ENCODE results near the gene PBX1.

PBX1 gene

DNA sequence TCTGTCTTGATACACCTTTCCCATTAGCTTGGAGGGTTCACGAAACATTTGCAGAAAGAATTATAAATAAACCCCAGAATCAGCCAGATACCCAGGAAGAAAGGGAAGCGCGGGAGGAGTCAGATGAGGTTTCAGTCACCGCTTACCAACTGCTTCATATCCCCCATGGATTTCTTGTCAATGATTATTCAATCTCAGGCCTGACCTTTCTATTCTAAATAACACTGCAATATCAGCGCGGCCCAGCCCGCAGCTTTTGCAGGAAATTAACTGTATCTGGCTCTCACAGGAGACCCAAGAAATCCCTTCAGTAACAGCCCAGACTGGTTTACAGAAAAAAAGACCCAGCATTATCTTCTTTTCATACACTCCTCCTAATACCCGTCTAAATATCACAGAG is 308.6 kb downstream of the PBX1 start:
- DNase-seq (ENCODE audit: low read depth) = no peak

DNA sequence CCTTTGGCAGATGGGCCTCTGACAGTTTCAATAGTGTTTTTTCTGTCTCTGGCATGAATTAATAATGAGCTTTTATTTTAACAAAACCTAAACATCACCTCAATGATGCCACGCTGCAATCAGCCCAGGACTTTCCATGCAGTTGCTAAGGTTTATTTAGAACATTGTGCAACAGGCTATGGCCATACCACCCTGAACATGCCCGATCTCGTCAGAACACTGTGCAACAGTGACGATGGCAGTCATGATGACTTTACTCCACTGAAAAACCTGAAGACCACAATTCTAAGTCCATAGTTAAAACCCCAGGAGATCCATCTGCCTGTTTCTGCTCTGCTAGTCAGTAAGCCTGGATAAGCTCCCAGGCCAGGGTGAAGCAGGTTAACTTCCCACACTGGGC is 310.0 kb downstream of the PBX1 start:
- no peak for DNase-seq (ENCODE audit: low read depth)

DNA sequence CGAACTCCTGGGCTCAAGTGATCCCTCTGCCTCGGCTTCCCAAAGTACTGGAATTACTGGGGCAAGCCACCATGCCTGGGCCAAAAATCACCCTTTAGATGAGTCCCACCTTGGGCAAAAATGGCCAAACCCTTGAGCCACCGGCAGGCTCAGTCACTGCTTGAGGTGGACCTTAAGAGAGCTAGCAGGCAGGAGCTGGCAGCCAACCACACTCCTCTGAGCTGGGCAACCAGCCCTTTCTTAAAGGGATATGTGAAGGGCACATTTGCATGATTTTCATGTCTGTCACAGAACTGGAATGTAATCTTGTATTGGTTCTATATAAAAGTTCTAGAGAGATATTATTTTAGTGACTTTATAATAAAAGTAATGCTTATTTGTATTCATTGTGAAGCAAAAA is 316.5 kb downstream of the PBX1 start:
- no peak for DNase-seq (ENCODE audit: low read depth)

DNA sequence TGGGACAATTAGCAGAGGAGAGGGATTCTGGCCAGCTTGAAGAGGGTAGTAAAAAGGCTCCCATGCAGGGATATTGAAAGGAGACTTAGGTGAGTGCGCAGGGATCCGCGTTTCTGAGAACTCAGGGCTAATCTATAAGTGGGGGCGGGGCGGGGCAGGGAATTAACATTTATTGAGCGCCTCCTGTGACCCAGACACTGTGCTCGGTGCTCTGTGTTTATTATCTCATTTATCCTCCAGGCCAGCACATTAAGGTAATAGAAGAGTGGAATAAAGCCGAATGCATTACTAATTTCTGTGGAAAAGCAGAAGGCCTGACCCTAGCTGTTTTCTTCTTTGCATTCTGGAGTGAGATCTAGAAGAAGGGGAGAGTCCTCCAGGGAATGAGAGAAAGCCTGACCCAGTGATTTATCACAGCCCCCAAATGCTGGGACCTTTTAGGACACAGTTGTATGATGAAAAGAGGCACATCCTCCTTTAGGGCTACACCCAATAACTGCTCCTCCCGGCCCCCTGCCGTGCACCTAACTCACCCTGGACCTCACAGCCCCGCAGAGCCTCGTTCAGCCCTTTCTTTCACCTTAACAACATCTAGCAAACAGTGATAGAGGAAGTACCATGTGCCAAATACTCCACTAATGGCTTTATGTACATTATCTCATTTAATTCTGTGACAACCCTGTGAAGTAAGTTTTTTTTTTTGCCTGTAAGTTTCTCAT is 317.6 kb downstream of the PBX1 start:
- DNase-seq (ENCODE audit: low read depth) = no peak

DNA sequence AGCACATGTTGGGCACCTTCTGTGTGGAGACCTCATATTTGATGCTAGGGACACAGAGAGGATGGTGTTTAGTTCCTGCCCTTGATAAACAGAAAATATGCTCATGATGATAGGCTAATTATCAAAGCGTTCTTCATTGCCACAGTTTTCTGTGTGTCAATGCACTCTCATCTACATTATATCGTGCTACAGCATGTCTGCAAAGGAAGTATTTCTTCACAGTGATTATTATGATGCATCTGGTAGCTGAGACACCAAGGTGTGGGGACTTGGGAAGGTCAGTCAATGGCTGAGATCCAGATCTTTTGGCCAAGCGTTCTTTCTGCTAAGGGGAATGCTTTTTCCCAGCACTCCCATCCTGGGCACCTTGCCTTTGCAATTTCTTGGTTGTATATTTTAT is 321.2 kb downstream of the PBX1 start:
- no peak for DNase-seq (ENCODE audit: low read depth)

GRCh38 chr1:164880644-164881043 is 321.7 kb downstream of the PBX1 start:
- DNase-seq (ENCODE audit: low read depth) = no peak

DNA sequence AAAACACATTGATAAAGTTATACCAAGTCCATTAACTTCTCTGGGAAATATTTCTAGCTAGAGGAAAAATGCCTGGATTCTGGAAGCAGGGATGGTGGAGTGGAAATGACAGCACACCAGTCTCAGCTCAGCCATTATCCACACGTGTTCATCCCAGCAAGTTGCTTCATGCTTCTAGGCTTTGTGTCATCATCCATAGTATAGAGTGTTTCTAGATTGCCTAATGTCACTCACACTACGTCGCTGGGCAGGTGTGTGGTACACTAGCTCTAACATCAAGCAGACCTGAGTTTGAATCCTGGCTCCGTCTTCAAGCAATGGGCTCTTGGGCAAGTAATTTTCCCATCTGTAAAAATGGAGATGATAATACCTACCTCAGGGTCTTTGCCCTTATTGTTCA is 326.3 kb downstream of the PBX1 start:
- DNase-seq (ENCODE audit: low read depth) = no peak

DNA sequence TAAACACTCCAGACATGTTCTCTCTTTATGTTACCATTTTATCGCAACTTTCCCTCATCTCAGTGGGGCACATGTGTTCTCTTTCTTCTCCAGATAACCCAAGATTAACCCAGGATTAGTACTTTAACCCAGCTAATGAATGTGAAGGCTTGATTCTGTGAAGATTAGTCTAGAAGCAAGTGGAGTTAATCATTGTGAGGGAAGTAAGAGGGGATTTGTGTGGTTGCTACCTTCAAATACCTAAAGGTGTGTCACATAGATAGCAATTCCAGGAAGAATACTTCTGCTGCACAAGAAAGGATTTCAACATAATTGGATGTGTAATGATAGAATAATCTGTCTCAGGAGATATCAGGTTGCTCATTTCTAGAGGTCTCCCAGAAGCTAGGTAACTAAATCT is 327.1 kb downstream of the PBX1 start:
- no peak for DNase-seq (ENCODE audit: low read depth)

DNA sequence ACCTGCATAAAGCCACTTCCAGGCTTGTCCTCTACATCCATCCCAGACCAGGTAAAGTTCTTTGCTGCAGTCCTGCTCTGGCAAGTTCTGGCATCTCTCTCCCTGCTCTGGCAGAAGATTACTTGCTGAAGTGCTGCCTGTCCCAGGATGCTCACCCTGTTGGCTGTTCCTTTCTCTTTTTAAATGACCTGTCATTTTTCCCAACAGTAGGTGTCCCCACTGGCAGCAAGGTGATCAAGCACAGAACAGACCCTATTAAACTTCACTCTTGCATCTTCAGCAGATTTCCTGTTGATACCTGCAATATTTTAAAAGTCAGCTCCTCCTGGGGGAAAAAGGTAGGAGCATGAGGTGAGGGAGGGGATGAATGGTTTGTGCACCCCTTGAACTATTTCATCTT is 332.6 kb downstream of the PBX1 start:
- DNase-seq (ENCODE audit: low read depth) = no peak

- no peak for DNase-seq (ENCODE audit: low read depth)
Measured at GRCh38 chr1:164895026-164895912, 336.3 kb downstream of the PBX1 start.

DNA sequence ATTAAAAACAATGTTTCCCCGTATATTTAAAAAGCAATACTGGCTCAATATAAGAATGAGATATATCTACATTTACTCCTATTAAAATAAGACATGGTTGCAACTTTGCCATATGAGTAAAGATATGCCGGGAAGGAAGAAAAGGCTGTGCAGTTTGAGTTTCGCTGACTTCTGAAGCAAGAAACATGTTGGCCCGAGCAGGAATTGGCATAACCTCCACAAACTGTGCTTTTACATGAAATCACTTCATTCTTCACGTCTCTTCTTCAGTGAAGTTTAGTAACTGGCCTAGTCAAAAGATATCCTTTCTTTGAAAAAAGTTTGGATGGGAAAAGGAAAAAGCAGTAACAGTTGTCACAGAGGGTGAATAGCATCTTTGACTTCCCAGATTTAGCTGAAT is 342.0 kb downstream of the PBX1 start:
- no peak for DNase-seq (ENCODE audit: low read depth)
